ENCODE data around the gene CRACR2A. TPM values are rescaled to one million over a fixed set of nuclear protein-coding genes. Genes with fewer than 3 reads are reported as not detected.

The CRACR2A gene
- total and polyA plus RNA-seq, 2 of the 8 experiments (the other 6 are each of a cell fraction or from before 2014, with no cell fraction given) = 0.85 to 3.2 TPM

DNA sequence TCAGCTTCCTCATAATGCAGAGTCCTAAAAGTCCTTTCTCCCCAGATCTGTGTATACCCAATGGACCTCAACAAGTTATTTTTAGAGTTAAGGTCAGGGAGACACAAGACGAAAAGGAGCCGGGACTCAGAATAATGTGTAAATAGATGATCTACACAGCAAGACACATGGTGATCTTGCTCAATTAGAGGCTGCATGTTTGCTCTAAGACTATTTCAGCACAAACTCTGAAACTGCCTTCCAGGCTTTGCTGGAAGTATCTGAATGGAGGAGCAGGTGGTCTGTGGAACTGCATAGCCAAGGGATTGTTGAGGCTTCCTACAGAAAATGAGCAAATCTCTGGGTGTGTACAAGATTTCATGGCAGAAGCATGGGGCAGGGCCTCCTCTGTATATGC is 80.8 kb downstream of the CRACR2A start (continued):
- no peak for TF ChIP-seq POLR2AphosphoS5 (IDR thresholded peaks at IDR 0.05; ENCODE audit: low read depth, low read length)
- TF ChIP-seq, protein P1, sequence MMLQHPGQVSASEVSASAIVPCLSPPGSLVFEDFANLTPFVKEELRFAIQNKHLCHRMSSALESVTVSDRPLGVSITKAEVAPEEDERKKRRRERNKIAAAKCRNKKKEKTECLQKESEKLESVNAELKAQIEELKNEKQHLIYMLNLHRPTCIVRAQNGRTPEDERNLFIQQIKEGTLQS (IDR thresholded peaks at IDR 0.05; ENCODE audit: insufficient read depth, low read depth, low read length) = no peak
